NB4 (cell line): Measurements from ENCODE around the gene SCAF1.

Experiments used
- MYC ChIP-seq: IDR thresholded peaks from 2 replicates; pipeline ENCODE4 v1.6.1; 2011; ENCODE audit warnings: low read depth, low read length
- POLR2A ChIP-seq: IDR thresholded peaks from 2 replicates; pipeline ENCODE4 v1.6.1; 2011; ENCODE audit warnings: mild to moderate bottlenecking; ENCODE audit not compliant: insufficient read length; ENCODE audit errors: extremely low read depth
- TF ChIP-seq, protein P1 (sequence below): IDR thresholded peaks from one replicate; pipeline ENCODE4 v1.5.1; 2012; ENCODE audit warnings: low read depth, low read length
- TF ChIP-seq, protein P2 (sequence below): IDR thresholded peaks from 2 replicates; pipeline ENCODE4 v1.6.1; 2011; ENCODE audit warnings: low read depth, low read length

DNA sequence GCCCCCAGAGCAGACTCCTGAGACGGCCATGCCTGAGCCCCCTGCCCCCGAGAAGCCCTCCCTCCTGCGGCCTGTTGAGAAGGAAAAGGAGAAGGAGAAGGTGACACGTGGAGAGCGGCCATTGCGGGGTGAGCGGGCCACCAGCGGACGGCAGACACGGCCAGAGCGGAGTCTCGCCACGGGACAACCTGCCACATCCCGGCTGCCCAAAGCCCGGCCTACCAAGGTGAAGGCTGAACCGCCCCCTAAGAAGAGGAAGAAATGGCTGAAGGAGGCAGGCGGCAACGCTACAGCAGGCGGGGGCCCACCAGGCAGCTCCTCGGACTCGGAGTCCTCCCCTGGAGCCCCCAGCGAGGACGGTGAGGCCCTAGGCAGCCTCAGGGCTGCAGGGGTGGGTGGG, 26.1 kb upstream of the SCAF1 start:
- TF ChIP-seq, protein P1, sequence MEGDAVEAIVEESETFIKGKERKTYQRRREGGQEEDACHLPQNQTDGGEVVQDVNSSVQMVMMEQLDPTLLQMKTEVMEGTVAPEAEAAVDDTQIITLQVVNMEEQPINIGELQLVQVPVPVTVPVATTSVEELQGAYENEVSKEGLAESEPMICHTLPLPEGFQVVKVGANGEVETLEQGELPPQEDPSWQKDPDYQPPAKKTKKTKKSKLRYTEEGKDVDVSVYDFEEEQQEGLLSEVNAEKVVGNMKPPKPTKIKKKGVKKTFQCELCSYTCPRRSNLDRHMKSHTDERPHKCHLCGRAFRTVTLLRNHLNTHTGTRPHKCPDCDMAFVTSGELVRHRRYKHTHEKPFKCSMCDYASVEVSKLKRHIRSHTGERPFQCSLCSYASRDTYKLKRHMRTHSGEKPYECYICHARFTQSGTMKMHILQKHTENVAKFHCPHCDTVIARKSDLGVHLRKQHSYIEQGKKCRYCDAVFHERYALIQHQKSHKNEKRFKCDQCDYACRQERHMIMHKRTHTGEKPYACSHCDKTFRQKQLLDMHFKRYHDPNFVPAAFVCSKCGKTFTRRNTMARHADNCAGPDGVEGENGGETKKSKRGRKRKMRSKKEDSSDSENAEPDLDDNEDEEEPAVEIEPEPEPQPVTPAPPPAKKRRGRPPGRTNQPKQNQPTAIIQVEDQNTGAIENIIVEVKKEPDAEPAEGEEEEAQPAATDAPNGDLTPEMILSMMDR: no peak
- TF ChIP-seq POLR2A (no peak), MYC (no peak)
- TF ChIP-seq, protein P2, sequence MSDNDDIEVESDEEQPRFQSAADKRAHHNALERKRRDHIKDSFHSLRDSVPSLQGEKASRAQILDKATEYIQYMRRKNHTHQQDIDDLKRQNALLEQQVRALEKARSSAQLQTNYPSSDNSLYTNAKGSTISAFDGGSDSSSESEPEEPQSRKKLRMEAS: no peak
